Neural crest cell (in vitro differentiated cells): ENCODE data around the gene ELOVL5. TPM values are rescaled to one million over a fixed set of nuclear protein-coding genes. Genes with fewer than 3 reads are reported as not detected.
A peak's percentile ranks its signal among the peaks of the same experiment; 100 is the strongest.

Experiments used
- DNase-seq: peaks from one replicate; pipeline ENCODE4 v3.0.0; 2021; ENCODE audit warnings: low read depth, mixed read lengths, low spot score
- H3K27ac Mint-ChIP-seq: one replicate; pipeline ENCODE4 v1.8.0; 2021; ENCODE audit warnings: mild to moderate bottlenecking, mixed read lengths; ENCODE audit not compliant: unreplicated experiment
- H3K27me3 Mint-ChIP-seq: 2 replicates; pipeline ENCODE4 v1.8.0; 2021; ENCODE audit warnings: low read depth, mild to moderate bottlenecking, mixed read lengths
- H3K36me3 Mint-ChIP-seq: 2 replicates; pipeline ENCODE4 v1.8.0; 2021; ENCODE audit warnings: low read depth, mild to moderate bottlenecking, mixed read lengths
- H3K4me1 Mint-ChIP-seq: 2 replicates; pipeline ENCODE4 v1.8.0; 2021; ENCODE audit warnings: mixed read lengths
- H3K4me3 Mint-ChIP-seq: one replicate; pipeline ENCODE4 v1.8.0; 2021; ENCODE audit warnings: mild to moderate bottlenecking, mixed read lengths
- H3K9me3 Mint-ChIP-seq: 2 replicates; pipeline ENCODE4 v1.8.0; 2021; ENCODE audit warnings: mixed read lengths
- total RNA-seq: library from RNA; stranded (reverse); gene quantifications from 2 replicates; pipeline ENCODE4 v1.2.1, GENCODE V29; 2021
- TF ChIP-seq, protein P1 (sequence below): fragments of 200-600 bp; sonication (generic); conservative IDR thresholded peaks from 2 replicates; pipeline ENCODE4 v1.5.0; 2021; ENCODE audit warnings: antibody characterized with exemption, mild to moderate bottlenecking

ELOVL5 gene
- total RNA-seq, 1 donor from 2014 or later, result 152 TPM

- TF ChIP-seq, protein P1, sequence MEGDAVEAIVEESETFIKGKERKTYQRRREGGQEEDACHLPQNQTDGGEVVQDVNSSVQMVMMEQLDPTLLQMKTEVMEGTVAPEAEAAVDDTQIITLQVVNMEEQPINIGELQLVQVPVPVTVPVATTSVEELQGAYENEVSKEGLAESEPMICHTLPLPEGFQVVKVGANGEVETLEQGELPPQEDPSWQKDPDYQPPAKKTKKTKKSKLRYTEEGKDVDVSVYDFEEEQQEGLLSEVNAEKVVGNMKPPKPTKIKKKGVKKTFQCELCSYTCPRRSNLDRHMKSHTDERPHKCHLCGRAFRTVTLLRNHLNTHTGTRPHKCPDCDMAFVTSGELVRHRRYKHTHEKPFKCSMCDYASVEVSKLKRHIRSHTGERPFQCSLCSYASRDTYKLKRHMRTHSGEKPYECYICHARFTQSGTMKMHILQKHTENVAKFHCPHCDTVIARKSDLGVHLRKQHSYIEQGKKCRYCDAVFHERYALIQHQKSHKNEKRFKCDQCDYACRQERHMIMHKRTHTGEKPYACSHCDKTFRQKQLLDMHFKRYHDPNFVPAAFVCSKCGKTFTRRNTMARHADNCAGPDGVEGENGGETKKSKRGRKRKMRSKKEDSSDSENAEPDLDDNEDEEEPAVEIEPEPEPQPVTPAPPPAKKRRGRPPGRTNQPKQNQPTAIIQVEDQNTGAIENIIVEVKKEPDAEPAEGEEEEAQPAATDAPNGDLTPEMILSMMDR, result no peak
- no peaks in the 10 kb centered on the region for H3K27me3 Mint-ChIP-seq
- H3K27ac Mint-ChIP-seq, result peak overlapping the region; percentile 99
- no peaks in the 10 kb centered on the region for H3K9me3 Mint-ChIP-seq
- peak; percentile 94 for DNase-seq
- H3K4me3 Mint-ChIP-seq, result peak overlapping the region; percentile 86
- no peaks in the 10 kb centered on the region for H3K36me3 Mint-ChIP-seq
- H3K4me1 Mint-ChIP-seq, result peaks cover 42% of the 10 kb centered on the region
Measured at GRCh38 chr6:53359095-53359842, 10.5 kb upstream of the ELOVL5 start.

- no peaks in the 10 kb centered on the region for H3K9me3 Mint-ChIP-seq
- H3K36me3 Mint-ChIP-seq, result no peaks in the 10 kb centered on the region
- no peaks in the 10 kb centered on the region for H3K27me3 Mint-ChIP-seq
- H3K4me3 Mint-ChIP-seq, result peak overlapping the region; percentile 86
- H3K27ac Mint-ChIP-seq, result peak overlapping the region; percentile 99
- DNase-seq, result no peak
- TF ChIP-seq, protein P1, result no peak
- H3K4me1 Mint-ChIP-seq, result peaks cover 42% of the 10 kb centered on the region
Measured at GRCh38 chr6:53358440-53359094, 9.8 kb upstream of the ELOVL5 start.

GRCh38 chr6:53357576-53358360, 9.0 kb upstream of the ELOVL5 start:
- Mint-ChIP-seq H3K27me3 (no peaks in the 10 kb centered on the region), H3K4me3 (peak overlapping the region; percentile 25), H3K9me3 (no peaks in the 10 kb centered on the region)

GRCh38 chr6:53353624-53354023, 4.9 kb upstream of the ELOVL5 start:
- no peaks in the 10 kb centered on the region for H3K36me3 Mint-ChIP-seq
- no peak for DNase-seq
- peaks cover 20% of the 10 kb centered on the region for H3K4me1 Mint-ChIP-seq
- H3K27ac Mint-ChIP-seq, result no peak overlapping the region
- H3K4me3 Mint-ChIP-seq, result no peak overlapping the region
- no peaks in the 10 kb centered on the region for H3K27me3 Mint-ChIP-seq
- H3K9me3 Mint-ChIP-seq, result no peaks in the 10 kb centered on the region
- TF ChIP-seq, protein P1, result no peak

More at GRCh38 chr6:53357576-53358360, 9.0 kb upstream of the ELOVL5 start:
- DNase-seq, result no peak
- H3K4me1 Mint-ChIP-seq, result peaks cover 42% of the 10 kb centered on the region
- TF ChIP-seq, protein P1, result no peak
- no peak overlapping the region for H3K27ac Mint-ChIP-seq
- no peaks in the 10 kb centered on the region for H3K36me3 Mint-ChIP-seq

DNA sequence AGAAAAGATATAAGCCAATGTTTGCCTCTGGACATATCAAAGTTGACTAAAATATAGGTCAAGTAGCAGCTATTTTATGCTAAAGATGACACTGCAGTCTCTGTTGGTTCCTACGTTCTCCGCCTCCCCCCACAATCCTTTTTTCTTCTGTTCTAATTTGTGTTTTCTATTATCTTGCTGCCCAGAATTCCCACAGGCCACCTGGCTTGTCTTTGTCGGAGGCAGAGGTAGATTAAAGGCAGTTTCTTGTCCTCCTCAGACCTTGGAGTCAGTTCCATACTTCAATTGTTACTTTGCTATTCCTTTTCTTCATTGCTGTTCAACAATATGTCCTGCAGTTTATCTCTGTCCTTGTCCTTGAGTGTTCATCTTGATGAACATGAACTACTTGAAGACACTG, 3.6 kb upstream of the ELOVL5 start:
- Mint-ChIP-seq H3K9me3 (no peaks in the 10 kb centered on the region), H3K36me3 (no peaks in the 10 kb centered on the region), H3K27me3 (no peaks in the 10 kb centered on the region), H3K27ac (no peak overlapping the region), H3K4me1 (peaks cover 14% of the 10 kb centered on the region), H3K4me3 (no peak overlapping the region)
- no peak for DNase-seq
- TF ChIP-seq, protein P1, result no peak
